ENCODE results near the gene SPAG16. TPM values are rescaled to one million over a fixed set of nuclear protein-coding genes. Genes with fewer than 3 reads are reported as not detected.

The SPAG16 gene
- total RNA-seq, 1 donor from 2014 or later = 18.7 TPM

GRCh38 chr2:214380681-214381080, 1096.4 kb downstream of the SPAG16 start:
- DNase-seq (ENCODE audit: low spot score) = no peak
- Mint-ChIP-seq H3K27me3 (ENCODE audit: low read depth) (no peaks in the 10 kb centered on the region), H3K4me1 (ENCODE audit: low read depth) (peaks cover 47% of the 10 kb centered on the region), H3K36me3 (ENCODE audit: low read depth) (no peaks in the 10 kb centered on the region), H3K9me3 (ENCODE audit: low read depth) (no peaks in the 10 kb centered on the region), H3K4me3 (ENCODE audit: unreplicated experiment) (no peak overlapping the region), H3K27ac (ENCODE audit: unreplicated experiment) (no peak overlapping the region)
- TF ChIP-seq, protein P1, sequence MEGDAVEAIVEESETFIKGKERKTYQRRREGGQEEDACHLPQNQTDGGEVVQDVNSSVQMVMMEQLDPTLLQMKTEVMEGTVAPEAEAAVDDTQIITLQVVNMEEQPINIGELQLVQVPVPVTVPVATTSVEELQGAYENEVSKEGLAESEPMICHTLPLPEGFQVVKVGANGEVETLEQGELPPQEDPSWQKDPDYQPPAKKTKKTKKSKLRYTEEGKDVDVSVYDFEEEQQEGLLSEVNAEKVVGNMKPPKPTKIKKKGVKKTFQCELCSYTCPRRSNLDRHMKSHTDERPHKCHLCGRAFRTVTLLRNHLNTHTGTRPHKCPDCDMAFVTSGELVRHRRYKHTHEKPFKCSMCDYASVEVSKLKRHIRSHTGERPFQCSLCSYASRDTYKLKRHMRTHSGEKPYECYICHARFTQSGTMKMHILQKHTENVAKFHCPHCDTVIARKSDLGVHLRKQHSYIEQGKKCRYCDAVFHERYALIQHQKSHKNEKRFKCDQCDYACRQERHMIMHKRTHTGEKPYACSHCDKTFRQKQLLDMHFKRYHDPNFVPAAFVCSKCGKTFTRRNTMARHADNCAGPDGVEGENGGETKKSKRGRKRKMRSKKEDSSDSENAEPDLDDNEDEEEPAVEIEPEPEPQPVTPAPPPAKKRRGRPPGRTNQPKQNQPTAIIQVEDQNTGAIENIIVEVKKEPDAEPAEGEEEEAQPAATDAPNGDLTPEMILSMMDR (IDR thresholded peaks at IDR 0.05) = no peak

DNA sequence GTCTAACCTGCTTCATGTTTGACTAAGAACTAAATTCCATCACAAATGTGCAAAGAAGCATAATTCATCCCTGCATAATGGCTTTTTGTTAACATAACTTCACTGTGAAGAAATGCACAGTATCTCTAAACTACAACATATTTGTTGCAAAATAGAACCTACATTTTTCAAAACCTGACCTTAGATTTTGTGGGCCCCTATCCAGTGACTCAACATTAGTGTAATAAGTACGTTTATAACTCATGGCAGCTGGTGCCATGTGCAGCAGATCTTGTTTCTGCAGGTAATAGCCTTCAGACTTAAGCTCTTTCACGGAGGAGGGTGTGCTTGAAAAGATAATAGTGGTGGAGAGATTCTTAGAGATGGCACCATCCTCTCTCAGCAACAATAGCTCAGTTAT, 1098.0 kb downstream of the SPAG16 start:
- TF ChIP-seq, protein P1 (IDR thresholded peaks at IDR 0.05) = no peak
- Mint-ChIP-seq H3K36me3 (ENCODE audit: low read depth) (no peaks in the 10 kb centered on the region), H3K27ac (ENCODE audit: unreplicated experiment) (no peak overlapping the region), H3K4me1 (ENCODE audit: low read depth) (peaks cover 41% of the 10 kb centered on the region), H3K4me3 (ENCODE audit: unreplicated experiment) (no peak overlapping the region), H3K27me3 (ENCODE audit: low read depth) (no peaks in the 10 kb centered on the region), H3K9me3 (ENCODE audit: low read depth) (no peaks in the 10 kb centered on the region)
- no peak for DNase-seq (ENCODE audit: low spot score)

DNA sequence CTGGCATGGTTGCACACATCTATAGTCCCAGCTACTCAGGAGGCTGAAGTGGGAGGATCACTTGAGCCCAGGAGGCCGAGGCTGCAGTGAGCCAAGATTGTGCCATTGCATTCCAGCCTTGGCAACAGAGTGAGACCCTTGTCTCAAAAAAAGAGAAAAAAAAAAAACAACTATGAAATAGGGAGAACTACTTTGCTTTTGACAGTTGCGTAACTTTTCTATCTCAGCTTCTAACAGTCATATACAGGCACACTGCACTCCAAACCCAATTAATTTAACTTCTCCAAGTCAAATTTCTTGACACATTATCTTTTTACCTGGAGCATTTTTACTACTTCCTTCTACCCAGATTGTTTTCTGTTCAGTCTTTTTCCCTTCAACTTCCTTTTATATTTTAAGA, 1102.5 kb downstream of the SPAG16 start:
- Mint-ChIP-seq H3K4me1 (ENCODE audit: low read depth) (peaks cover 8% of the 10 kb centered on the region), H3K36me3 (ENCODE audit: low read depth) (no peaks in the 10 kb centered on the region), H3K27me3 (ENCODE audit: low read depth) (no peaks in the 10 kb centered on the region), H3K27ac (ENCODE audit: unreplicated experiment) (no peak overlapping the region), H3K4me3 (ENCODE audit: unreplicated experiment) (no peak overlapping the region), H3K9me3 (ENCODE audit: low read depth) (no peaks in the 10 kb centered on the region)
- TF ChIP-seq, protein P1 (IDR thresholded peaks at IDR 0.05) = no peak
- no peak for DNase-seq (ENCODE audit: low spot score)

GRCh38 chr2:214389334-214389733, 1105.1 kb downstream of the SPAG16 start:
- H3K36me3 Mint-ChIP-seq (ENCODE audit: low read depth) = no peaks in the 10 kb centered on the region
- no peak overlapping the region for H3K4me3 Mint-ChIP-seq (ENCODE audit: unreplicated experiment)
- DNase-seq (ENCODE audit: low spot score) = no peak
- no peaks in the 10 kb centered on the region for H3K27me3 Mint-ChIP-seq (ENCODE audit: low read depth)
- H3K9me3 Mint-ChIP-seq (ENCODE audit: low read depth) = no peaks in the 10 kb centered on the region
- peaks cover 6% of the 10 kb centered on the region for H3K4me1 Mint-ChIP-seq (ENCODE audit: low read depth)
- TF ChIP-seq, protein P1 (IDR thresholded peaks at IDR 0.05) = no peak
- H3K27ac Mint-ChIP-seq (ENCODE audit: unreplicated experiment) = no peak overlapping the region

DNA sequence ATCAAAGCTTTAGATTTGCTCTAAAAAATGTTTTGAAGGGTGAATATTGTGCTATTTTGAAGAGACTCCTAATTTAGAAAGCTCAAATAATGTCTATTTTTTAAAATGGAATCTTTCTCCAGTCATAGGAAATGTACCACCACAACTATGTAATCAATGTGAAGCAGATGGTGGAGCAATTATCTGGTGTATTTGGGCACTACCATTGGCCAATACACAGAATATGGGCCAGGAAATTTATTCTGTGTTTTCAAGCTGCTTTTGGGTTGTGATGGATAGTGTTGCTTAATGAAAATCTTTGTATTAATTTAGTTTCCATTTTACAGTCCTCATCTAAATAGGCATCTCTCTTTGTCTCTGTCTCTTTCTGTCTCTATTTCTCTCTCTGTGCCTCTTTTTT, 1109.5 kb downstream of the SPAG16 start:
- H3K27ac Mint-ChIP-seq (ENCODE audit: unreplicated experiment) = no peak overlapping the region
- peaks cover 4% of the 10 kb centered on the region for H3K9me3 Mint-ChIP-seq (ENCODE audit: low read depth)
- H3K4me1 Mint-ChIP-seq (ENCODE audit: low read depth) = no peaks in the 10 kb centered on the region
- H3K36me3 Mint-ChIP-seq (ENCODE audit: low read depth) = no peaks in the 10 kb centered on the region
- no peaks in the 10 kb centered on the region for H3K27me3 Mint-ChIP-seq (ENCODE audit: low read depth)
- TF ChIP-seq, protein P1 (IDR thresholded peaks at IDR 0.05) = no peak
- no peak for DNase-seq (ENCODE audit: low spot score)
- H3K4me3 Mint-ChIP-seq (ENCODE audit: unreplicated experiment) = no peak overlapping the region
